ENCODE data around the gene MAPK1.

DNA sequence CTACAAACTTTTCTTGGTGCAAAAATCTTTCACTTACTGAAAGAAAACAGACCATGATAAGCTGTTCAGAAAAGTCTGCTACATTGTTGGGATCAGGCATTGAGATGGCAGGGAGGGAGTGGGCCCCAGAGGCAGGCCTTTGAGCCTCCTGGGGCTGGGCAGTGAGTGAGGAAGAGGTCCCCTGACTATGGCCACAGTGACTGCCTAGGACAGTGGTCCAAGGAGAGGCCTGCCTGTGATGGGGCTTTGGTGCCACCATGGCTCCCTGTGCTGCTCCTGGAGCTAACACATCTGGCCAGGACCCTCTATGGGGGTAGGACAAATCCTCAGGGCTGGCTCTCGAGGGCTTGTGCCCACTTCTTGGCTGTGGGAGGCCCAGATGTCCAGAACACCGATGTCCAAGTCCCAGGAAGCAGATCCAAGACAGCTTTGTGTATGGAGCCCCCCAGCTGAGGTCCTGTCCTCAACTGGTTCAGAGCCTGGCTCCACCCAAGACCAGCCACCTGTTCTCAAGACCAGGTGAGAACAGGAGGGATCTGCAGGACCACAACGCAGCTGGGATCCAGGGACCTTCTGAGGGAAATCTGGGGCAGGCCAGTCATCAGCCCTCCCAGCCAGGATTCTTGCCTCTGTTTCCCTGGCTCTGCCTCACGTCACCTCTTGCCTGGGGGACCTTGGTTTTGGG, 48.3 kb upstream of the MAPK1 start:
- TF ChIP-seq, protein P1, sequence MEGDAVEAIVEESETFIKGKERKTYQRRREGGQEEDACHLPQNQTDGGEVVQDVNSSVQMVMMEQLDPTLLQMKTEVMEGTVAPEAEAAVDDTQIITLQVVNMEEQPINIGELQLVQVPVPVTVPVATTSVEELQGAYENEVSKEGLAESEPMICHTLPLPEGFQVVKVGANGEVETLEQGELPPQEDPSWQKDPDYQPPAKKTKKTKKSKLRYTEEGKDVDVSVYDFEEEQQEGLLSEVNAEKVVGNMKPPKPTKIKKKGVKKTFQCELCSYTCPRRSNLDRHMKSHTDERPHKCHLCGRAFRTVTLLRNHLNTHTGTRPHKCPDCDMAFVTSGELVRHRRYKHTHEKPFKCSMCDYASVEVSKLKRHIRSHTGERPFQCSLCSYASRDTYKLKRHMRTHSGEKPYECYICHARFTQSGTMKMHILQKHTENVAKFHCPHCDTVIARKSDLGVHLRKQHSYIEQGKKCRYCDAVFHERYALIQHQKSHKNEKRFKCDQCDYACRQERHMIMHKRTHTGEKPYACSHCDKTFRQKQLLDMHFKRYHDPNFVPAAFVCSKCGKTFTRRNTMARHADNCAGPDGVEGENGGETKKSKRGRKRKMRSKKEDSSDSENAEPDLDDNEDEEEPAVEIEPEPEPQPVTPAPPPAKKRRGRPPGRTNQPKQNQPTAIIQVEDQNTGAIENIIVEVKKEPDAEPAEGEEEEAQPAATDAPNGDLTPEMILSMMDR (IDR thresholded peaks at IDR 0.05): no peak
- no peak for TF ChIP-seq POLR2A (IDR thresholded peaks at IDR 0.05)

Measured in uterus (tissue), 2 donors.